NCI-H2107 treated with DMSO at 0.1 percent for 48 hours (cell line): ENCODE measurements around the gene RAB44.

Experiments
- DNase-seq: peaks from one replicate; lab custom pipeline; 2025; ENCODE audit not compliant: unreplicated experiment; lab: John Stamatoyannopoulos, UW

RAB44 gene

DNA sequence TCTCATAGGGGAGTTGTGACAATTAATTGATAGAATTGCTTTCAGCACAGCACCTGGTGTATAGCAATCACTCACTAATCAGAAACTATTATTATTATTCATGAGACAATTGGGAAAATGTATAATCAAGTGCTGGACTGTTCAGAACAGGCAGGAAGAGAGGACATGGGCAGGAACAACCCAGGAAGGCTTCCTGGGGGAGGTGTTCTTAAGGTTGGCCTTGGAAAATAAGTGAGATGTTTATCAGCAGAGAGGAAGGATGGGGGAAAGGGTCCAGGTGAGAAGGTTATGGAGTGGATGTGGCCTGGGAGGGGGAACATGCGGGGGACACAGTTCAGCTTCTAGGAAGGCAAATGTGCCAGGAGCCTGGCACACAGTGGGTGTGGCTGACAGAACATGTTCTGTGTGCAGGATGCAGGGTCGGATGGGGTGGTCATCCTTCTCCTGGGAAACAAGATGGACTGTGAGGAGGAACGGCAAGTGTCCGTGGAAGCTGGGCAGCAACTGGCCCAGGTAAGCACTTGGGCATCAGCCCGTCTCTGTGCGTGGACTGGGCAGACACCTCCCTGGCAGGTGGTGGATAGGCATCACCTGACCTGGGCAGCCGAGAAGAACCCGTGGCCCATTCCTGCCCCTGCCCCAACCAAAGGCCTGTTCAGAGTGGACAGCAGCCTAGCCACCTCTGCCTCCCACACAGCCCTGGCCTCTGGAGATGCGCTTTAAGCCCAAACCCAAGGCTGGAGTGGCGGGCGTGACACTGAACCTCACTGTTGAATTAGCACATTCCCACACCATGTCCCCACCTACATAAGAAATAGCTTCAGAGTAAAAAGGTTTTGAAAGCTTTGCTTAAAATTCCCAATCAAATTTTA lies 30.9 kb downstream of the RAB44 start:
- DNase-seq = no peak

DNA sequence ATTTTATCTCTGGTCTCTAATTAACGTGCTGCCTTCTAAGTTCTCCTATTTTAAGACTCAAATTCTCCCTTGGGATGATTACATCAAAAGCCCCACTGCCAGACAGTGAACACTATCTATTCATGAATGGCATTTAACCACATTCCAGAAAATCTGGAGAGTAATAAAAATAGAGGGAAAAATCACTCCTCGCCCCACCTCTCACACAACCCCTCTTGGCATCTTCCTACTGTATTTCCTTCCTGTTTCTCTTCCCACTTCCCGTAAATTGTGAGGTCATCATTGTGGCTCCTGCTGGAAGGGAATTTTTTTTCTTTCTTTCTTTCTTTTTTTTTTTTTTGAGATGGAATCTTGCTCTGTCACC lies 31.5 kb downstream of the RAB44 start:
- DNase-seq = no peak

DNA sequence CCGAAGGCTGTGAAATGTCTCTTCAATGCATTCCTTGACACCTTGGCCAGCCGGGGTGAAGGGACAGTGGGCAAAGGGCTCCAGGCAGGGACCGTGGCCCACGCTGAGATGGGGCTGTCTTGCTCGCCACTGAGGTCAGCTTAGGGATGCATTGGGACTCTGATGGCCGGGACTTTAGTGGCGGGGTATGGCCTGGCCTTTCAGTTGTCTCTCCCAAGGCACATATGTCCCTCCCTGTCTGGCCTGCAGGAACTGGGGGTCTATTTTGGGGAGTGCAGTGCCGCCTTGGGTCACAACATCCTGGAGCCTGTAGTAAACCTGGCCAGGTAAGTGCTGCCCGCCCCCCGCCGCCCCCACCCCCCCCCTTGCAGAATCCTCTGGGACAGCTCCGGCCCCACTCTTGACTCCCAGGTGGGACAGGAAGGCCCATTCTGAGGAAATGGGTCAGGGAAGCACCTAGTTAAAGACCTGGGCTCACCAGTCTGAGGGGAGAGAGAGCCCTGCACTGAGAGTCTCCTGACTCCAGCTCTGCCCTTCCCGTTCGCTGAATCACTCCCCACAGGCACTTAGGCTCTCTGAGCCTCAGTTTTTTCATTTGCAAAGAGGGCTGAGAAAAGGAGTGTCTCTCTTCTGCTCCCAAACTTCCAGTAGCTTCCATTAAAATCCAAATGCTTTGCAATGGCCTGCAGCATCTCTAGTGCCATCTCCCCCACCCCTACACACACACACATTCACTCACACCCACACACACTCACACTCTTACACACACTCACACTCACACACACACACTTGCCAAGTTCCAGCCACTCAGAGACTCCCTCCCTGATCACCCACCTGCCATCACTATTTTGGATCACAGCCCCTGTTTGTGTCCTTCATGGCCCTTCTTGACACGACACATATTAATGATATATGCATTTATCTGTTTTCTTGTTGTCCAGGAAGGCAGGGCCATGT lies 33.1 kb downstream of the RAB44 start:
- no peak for DNase-seq

DNA sequence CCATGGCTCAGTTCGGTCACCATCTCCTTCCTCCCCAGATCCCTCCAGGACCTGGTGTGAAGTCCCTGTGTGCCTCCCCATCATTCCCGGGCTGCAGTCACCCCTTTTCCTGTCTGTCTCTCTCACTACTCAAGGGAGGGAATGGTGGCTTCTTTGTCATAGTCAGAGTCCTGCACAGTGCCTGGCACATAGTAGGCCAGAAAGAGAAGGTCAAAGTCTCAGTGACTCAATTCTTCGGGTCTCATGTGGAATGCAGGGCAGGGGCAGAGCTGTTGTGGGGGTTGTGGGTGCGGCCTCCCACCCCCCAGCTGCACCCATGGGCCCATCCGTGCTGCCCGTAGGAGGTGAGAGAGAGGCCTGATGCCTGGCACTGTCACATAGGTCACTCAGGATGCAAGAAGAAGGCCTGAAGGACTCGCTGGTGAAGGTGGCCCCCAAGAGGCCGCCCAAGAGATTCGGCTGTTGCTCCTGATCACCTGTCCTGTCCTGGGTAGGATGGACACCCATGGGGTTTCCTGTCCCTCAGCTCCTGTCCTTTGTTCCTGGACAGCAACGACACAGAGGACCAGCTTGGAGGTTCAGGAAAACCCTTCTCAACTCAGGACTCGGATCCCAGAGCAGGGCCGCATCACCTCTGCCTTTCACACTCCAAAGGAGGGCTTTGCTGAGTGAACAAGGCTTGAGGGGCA lies 34.1 kb downstream of the RAB44 start:
- DNase-seq = no peak

GRCh38 chr6:36733300-36733699 lies 35.7 kb downstream of the RAB44 start:
- no peak for DNase-seq

- DNase-seq = no peak
Measured at GRCh38 chr6:36734486-36735060, 36.9 kb downstream of the RAB44 start.

DNA sequence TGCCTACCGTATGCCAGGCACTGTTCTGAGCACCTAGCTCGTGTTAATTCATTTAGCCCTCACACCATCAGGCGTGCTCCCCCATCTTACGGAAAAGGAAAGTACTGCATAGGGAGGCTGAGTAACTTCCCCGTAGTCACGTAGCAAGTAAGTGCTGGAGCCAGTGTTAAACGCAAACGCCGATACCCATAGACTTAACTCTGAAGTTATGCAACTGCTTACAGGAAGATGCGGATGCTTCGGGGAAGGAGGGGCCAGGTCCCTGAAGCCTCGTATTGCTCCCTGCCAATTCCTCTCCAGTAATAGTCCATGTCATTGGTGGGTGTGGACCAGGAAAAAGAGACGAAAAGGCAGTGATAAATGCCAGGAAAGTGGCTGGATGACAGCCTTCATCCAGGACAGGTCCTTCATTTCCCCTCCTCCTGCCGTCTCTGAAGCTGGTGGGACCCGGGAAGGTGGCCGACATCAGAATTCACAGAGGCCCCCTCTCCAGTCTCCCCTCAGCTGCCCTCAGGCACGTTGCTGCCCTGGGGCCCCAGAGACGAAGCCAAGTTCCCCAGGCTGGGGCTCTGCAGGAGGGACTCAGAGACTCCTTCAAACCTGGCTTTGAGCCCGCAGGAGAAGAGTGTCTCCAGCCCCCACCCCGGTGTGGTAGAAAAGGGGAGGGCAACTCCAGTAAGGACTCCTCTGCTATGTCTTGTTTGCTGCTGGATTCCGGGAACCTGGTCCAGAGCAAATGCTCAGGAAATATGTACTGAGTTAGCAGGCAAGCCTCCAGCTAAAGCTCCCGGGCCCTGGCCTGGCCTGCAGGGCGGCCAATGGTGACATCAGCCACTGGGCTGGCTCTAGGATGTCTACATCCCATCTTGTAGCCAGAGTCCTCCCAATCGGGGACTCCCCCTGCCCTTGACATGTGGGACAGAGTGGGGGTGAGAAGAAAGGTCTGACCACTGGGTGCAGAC lies 37.8 kb downstream of the RAB44 start:
- DNase-seq = no peak

DNA sequence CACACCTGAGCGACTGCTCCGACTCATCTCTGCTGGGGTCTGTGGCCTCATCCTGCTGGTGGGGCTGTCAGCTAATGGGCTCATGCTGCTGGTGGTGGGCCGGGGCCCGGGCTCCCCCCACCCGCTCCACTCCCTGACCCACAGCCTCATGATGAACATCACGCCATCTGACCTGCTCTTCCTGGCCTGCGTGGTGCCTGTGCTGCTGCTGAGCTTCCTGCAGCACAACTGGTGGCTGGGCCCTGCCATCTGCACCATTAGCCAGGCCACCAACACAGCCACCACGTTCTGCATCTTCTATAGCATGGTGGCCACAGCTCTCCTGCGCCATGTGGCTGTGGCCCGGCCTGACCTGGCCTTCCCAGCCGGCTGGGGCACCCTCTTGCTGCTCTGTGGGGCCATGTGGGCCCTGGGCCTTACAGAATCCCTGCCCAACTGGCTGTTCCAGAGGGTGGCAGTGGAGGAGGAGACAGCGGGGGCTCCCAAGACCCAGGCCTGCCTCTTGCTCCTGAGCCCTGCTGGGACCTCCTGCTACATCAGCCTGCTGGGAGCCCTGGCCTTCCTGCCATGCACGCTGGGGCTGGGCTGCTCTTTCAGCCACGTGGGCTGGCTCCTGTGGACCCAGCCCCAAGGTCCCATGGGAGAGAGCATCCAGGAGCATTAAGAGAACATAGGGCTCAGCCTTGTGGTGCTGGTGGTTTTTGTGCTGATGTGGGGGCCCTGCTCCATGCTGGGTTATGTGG lies 39.6 kb downstream of the RAB44 start:
- DNase-seq = no peak

DNA sequence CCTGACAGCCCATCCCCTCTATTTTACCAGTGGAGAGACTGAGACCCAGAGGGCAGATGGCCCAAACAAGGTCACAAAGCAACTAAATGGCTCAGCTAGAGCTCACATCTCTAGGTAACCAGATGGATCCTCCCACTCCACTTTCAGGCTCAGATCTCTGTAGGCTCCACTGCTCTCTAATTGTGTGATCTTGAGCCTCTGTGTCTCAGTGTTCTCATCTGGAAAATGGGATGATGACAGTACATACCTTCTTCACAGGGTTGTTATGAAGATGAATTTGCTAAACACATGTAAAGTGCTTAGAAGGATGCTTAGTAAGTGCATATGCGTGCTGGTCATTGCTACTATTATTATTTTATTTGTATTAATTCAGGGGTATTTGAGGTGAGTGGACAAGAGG lies 40.5 kb downstream of the RAB44 start:
- no peak for DNase-seq

DNA sequence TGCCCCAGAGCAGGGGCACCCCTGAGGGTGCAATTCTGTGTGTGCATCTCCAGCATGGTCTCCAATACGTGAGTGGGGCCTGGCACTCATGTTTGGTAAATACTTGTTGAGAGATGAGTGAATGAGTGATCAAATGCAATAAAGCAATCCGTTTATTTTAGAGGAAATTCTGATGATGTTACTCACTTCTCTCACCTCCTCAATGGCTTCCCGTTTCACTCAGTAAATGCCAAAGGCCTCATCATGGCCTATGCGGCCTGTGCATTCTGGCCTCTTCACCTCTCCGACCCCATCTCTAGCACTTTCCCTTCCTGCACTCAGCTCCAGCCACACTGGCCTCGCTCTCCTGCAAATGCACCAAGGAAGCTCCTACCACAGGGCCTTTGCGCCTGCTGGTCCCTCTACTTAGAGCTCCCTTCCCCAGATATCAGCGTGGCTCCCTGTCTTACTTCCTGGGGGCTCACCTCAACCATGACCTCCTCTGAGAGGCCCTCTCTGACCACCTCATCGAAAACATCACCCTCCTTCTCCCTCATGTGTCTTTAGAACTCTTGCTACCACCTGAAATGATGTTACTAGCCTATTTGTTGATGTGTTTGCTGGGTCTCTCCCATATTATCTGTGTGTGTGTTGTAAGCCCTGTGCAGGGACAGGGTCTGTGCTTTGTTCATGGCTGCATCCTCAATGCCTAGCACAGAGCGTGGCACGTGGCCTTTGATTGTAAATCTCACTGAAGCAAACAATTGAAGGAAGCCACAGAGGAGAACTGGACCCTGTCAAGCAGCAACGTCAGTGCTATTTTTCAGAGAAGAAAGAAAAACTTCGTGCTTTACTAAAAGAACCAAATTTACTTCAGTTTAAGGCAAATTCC lies 42.6 kb downstream of the RAB44 start:
- no peak for DNase-seq

DNA sequence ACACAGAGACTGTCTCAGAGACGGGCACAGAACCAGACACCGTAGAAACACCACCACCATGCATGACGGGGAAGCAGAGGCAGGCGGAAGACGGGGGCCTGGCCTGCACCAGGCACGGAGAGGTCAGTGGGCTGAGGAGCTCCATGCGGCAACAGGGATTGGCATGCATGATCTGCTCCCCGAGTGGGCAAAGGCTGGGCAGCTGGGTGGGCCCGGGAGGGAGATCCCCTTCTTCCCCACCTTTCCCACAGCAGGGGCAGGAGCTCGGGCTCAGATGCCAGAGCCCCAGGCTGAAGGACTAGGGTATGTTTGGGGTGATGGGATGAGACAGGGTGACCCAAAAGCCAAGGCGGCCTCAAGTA lies 43.2 kb downstream of the RAB44 start:
- DNase-seq = no peak

DNA sequence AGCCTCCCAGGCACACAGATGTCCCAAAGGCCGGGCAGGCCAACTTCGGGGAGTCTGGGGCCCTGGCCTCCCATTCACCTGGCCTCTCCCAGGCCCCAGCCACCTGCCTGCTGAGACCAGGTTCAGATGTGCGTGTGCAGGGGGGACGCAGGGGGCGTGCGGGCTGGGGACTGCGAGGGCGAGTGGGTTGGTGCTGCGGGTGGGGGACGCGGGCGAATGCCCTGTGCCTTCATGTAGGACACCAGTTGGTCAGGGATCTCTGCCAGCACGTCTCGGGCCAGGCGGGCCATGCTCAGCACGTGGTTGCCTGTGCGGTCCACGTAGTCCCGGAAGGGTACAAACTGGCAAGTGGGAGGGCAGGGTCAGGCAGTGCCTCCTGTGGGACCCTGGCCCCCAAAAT lies 44.5 kb downstream of the RAB44 start:
- DNase-seq = no peak

GRCh38 chr6:36743032-36743431 lies 45.4 kb downstream of the RAB44 start:
- no peak for DNase-seq

DNA sequence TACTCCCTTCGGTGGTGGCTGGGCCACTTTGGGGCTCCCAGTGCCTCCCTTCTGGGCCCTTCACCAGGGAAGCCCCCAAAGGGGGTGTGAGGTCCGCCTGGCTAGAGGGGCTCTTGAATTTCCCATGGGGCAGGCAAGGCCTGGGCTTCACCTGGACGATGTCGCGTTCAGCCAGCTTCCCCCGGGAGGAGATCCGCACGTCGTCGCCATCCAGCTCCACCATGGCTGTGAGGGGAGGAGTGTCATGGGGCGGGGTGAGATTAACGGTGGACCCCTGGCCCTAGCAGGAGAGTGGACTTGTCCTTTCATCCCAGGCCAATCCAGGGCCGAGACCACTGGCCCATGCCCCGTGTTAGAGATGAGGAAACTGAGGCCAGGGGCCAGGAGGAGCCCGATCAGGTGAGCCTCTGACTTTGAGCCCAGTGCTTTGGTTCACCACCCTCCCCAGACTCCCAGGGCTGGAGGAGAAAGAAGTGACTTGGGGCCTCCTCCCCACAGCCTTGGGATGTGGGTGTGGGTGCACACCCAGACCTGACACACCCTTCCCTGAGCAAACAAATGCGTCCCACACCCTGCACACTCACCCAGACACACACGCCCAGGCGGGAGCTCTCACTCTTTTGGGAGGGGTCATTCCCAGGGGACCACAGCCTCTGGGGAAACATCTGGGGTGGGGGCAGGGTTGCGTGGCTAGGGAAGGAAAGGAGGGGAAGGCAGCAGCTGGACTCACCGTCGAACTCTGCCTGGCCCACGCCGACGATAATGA lies 46.1 kb downstream of the RAB44 start:
- DNase-seq = no peak

DNA sequence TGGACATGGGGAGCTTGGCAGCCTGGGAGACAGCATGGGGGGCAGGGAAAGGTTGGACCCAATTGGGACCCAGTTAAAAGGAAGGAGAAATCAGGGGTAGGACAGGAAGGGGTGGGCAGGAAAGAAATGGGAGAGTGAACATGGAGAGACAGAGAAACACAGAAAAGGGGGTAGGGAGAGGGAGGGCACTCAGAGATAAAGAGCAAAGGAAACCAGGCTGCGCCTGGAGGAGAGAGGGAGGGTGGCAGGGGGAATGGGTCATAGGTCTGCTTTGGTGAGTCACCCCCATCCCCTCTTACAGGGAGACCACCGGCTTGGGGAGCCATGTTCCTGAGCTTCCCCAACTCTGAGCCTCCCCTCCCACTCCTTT lies 46.7 kb downstream of the RAB44 start:
- DNase-seq = no peak

GRCh38 chr6:36745283-36745682 lies 47.7 kb downstream of the RAB44 start:
- no peak for DNase-seq

- no peak for DNase-seq
Measured at GRCh38 chr6:36745836-36746235, 48.2 kb downstream of the RAB44 start.

- no peak for DNase-seq
Measured at GRCh38 chr6:36746251-36746650, 48.6 kb downstream of the RAB44 start.
